IPS-15b (cell line): ENCODE measurements around the gene ST6GALNAC1.

Experiments
- H3K27me3 ChIP-seq: one replicate; pipeline ENCODE4 v1.6.1; 2013; ENCODE audit warnings: low read length; ENCODE audit not compliant: control insufficient read depth, insufficient read depth
- H3K36me3 ChIP-seq: one replicate; pipeline ENCODE4 v1.6.1; 2013; ENCODE audit warnings: low read length; ENCODE audit not compliant: control insufficient read depth, insufficient read depth
- H3K4me1 ChIP-seq: one replicate; pipeline ENCODE4 v1.6.1; 2013; ENCODE audit warnings: mild to moderate bottlenecking, low read length; ENCODE audit not compliant: control insufficient read depth, insufficient read depth
- H3K4me3 ChIP-seq: one replicate; pipeline ENCODE4 v1.5.1; 2013; ENCODE audit warnings: low read depth, low read length
- H3K9ac ChIP-seq: one replicate; pipeline ENCODE4 v1.6.1; 2013; ENCODE audit warnings: low read depth, mild to moderate bottlenecking, low read length
- H3K9me3 ChIP-seq: one replicate; pipeline ENCODE4 v1.6.1; 2013; ENCODE audit warnings: mild to moderate bottlenecking, low read length; ENCODE audit not compliant: control insufficient read depth, insufficient read depth

Gene ST6GALNAC1

GRCh38 chr17:76643553-76644148 is at the start of gene ST6GALNAC1:
Gene ST6GALNAC1 (minus strand): TSS chr17:76643757. CDS start chr17:76643638, 119 bp downstream.
- H3K9me3 ChIP-seq = no peaks in the 10 kb centered on the region
- H3K4me3 ChIP-seq = no peak within 1 kb of the TSS
- no peaks in the 10 kb centered on the region for H3K36me3 ChIP-seq
- H3K4me1 ChIP-seq = peaks cover 2% of the 10 kb centered on the region
- H3K27me3 ChIP-seq = no peaks in the 10 kb centered on the region
- no peak within 1 kb of the TSS for H3K9ac ChIP-seq

DNA sequence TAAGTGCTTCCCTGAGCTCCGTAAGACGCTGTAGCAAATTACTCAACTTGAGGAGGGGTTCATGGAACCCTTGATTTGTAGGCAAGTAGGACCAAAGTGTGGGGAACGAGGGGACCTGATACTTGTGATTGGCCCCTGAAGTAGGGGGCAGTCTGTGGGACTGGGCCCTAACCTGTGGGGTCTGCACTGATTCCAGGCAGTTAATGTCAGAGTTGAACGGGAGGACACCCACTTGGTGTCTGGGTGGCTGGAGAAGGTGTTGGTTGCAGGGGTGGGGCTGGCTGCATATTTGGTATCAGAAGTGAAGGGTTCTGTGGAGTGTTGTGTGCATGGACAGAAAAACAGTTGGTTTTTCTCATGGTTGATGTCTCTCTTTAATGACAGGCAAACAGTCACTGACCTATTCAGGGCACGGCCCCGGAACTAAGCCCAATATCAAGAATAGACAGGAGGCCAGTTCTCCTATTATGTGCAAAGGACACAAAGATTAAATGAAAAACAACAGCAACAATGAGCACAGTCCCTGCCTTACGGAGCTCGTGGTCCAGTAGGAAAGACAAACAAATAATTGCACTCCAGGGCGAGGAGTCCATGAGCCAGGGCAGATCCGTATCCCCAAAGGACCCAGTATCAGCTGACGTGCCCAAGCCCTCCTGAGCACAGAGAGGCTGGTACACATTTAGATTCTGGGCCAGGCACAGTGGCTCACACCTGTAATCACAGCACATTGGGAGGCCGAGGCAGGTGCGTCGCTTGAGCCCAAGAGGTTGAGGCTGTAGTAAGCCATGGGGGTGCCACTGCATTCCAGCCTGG is 48.0 kb upstream of the ST6GALNAC1 start:
- Histone ChIP-seq H3K4me3 (no peak overlapping the region), H3K27me3 (no peaks in the 10 kb centered on the region), H3K36me3 (no peaks in the 10 kb centered on the region), H3K9ac (no peak overlapping the region), H3K9me3 (no peaks in the 10 kb centered on the region), H3K4me1 (no peaks in the 10 kb centered on the region)

DNA sequence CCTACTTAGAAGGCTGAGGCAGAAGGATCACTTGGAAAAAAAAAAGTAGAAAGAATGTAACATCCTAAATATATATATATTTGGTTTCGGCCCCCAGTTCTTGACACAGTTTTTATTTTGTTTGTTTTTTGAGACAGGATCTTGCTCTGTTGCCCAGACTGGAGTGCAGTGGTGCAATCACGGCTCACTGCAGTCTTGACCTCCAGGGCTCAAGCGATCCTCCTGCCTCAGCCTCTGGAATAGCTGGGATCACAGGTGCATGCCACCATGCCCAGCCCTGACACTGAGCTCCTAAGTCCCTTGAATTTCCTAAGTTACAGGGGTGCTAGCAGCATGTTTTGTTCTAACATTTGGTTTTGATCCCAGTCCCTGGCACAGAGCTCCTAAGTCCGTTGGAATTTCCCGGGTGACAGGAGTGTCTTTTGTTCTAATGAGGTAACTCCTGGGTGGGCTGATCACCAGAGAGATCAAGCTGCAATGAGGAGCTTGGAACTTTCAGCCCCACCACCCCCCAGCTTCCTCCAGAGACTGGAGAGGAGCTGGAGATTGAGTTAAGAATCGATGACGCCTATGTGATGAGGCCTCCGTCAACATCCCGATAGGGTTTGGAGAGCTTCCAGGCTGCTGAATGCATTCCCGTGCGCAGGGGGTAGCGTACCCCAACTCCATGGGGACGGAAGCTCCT is 47.2 kb upstream of the ST6GALNAC1 start:
- Histone ChIP-seq H3K4me1 (no peaks in the 10 kb centered on the region), H3K9ac (no peak overlapping the region), H3K9me3 (no peaks in the 10 kb centered on the region), H3K4me3 (no peak overlapping the region), H3K27me3 (no peaks in the 10 kb centered on the region), H3K36me3 (no peaks in the 10 kb centered on the region)

DNA sequence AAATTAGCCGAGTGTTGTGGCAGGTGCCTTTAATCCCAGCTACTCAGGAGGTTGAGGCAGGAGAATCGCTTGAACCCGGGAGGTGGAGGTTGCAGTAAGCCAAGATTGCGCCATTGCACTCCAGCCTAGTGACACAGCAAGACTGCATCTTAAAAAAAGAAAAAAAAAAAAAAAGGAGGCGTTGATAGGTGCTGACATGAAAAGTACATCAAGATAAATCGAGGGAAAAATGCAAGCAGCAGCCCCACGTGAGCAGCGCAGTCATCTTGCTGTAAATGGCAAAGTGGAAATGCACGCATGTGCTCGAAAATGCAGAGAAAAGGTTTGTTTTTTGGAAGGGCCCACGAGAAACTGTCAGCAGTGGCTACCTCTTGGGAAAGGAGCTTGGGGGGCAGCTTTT is 46.3 kb upstream of the ST6GALNAC1 start:
- H3K4me1 ChIP-seq = no peaks in the 10 kb centered on the region
- H3K9ac ChIP-seq = no peak overlapping the region

DNA sequence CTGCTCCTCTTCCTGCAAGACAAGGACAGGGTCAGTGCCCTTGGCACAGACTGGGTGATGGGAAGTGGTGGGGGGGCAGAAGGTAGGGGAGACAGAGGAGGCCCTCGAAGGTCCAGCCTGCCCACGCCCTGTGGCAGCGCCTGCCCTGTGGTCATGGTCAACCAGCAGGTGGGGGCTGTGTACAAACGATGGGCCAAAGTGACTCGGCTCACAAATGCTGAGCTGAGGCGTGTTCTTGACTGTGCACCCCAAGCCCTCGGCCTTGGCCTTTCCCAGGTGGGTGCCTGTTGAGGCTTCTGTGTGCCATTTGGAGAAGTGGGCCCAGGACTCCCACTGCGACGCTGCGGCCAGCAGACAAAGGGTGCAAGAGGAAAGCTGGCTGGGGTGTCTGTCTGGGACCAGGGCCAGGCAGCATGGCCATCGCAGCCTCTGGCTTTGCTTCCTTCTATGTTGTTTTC is 44.6 kb upstream of the ST6GALNAC1 start:
- Histone ChIP-seq H3K4me1 (no peaks in the 10 kb centered on the region), H3K9ac (no peak overlapping the region)

More for the DNA sequence above, 46.3 kb upstream of the ST6GALNAC1 start:
- Histone ChIP-seq H3K27me3 (no peaks in the 10 kb centered on the region), H3K4me3 (no peak overlapping the region), H3K9me3 (no peaks in the 10 kb centered on the region), H3K36me3 (no peaks in the 10 kb centered on the region)

GRCh38 chr17:76687298-76688164 is 44.0 kb upstream of the ST6GALNAC1 start:
- Histone ChIP-seq H3K4me3 (no peak overlapping the region), H3K36me3 (no peaks in the 10 kb centered on the region), H3K4me1 (no peaks in the 10 kb centered on the region), H3K9me3 (no peaks in the 10 kb centered on the region), H3K27me3 (no peaks in the 10 kb centered on the region), H3K9ac (no peak overlapping the region)

More for the DNA sequence above, 44.6 kb upstream of the ST6GALNAC1 start:
- Histone ChIP-seq H3K36me3 (no peaks in the 10 kb centered on the region), H3K9me3 (no peaks in the 10 kb centered on the region), H3K27me3 (no peaks in the 10 kb centered on the region), H3K4me3 (no peak overlapping the region)

DNA sequence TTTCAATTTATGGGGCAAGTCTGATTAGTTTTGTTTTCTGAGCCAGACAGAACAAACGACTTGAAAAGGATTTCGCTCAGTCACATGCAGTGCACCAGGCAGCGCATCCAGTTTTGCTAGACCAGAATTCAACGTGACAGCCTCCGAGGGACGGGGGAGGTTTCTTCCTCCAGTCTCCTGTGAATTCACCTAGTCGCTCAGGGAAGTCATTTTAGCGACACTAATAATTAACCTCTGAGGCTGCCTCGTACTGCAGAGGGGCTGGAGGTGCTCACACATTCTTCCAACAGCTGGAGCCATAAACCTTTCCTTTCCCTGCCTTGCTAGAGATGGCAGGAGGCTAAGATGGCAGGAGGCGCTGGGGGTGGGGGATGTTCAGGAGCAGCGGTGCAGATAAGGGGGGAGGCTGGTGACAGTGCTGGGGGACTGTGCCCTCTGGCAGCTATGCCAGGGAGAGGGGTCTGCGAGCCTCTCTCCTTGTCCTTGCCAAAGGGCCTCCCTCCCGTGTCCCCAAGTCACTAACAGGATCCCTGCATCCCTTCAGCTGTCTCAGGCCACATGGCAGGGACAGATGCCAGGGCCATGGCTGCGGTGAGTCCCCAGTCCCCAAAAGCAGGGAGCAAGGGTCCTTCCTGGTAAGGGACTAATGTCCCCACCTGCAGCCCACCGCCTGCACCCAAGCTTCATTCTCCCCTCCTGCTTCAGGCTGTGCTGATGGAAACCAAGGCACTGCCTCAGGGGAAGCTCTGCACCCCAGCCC is 43.2 kb upstream of the ST6GALNAC1 start:
- no peaks in the 10 kb centered on the region for H3K9me3 ChIP-seq
- H3K36me3 ChIP-seq = no peaks in the 10 kb centered on the region
- H3K4me1 ChIP-seq = no peaks in the 10 kb centered on the region
- H3K4me3 ChIP-seq = no peak overlapping the region
- H3K27me3 ChIP-seq = no peaks in the 10 kb centered on the region
- no peak overlapping the region for H3K9ac ChIP-seq

GRCh38 chr17:76685846-76686245 is 42.3 kb upstream of the ST6GALNAC1 start:
- Histone ChIP-seq H3K4me3 (no peak overlapping the region), H3K36me3 (no peaks in the 10 kb centered on the region), H3K9me3 (no peaks in the 10 kb centered on the region), H3K4me1 (no peaks in the 10 kb centered on the region), H3K27me3 (no peaks in the 10 kb centered on the region), H3K9ac (no peak overlapping the region)

- H3K4me1 ChIP-seq = no peaks in the 10 kb centered on the region
- H3K27me3 ChIP-seq = no peaks in the 10 kb centered on the region
- no peaks in the 10 kb centered on the region for H3K9me3 ChIP-seq
- H3K4me3 ChIP-seq = no peak overlapping the region
- no peak overlapping the region for H3K9ac ChIP-seq
- H3K36me3 ChIP-seq = no peaks in the 10 kb centered on the region
Observed at GRCh38 chr17:76685366-76685765, 41.8 kb upstream of the ST6GALNAC1 start.

DNA sequence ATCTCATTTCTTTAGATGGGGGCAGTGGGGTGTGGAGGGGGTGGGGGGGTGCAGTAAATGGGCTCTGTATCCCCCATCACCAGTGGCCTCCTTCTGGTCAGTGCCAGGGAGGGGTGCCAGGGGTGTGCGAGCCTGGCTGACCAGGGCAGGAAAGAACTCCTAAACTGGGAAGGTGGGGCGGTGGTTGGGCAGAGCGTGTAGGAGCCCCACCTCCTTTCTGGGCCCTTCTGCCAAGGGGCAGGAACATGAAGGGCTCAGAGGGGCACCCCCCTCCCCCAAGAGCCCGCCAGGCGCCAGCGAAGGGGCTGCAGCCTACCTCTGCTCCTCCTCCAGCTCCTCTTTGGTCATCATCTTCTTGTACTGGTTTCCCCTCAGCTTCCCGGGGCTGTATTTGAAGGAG is 41.2 kb upstream of the ST6GALNAC1 start:
- H3K4me3 ChIP-seq = no peak overlapping the region
- H3K4me1 ChIP-seq = no peaks in the 10 kb centered on the region
- H3K27me3 ChIP-seq = no peaks in the 10 kb centered on the region
- H3K9ac ChIP-seq = no peak overlapping the region
- no peaks in the 10 kb centered on the region for H3K9me3 ChIP-seq
- no peaks in the 10 kb centered on the region for H3K36me3 ChIP-seq
